Measurements from ENCODE around the gene AHCTF1.

- TF ChIP-seq EZH2 (IDR thresholded peaks at IDR 0.05; ENCODE audit: insufficient read depth, poor library complexity, severe bottlenecking) (no peak), EZH2phosphoT487 (IDR thresholded peaks at IDR 0.05; ENCODE audit: insufficient read depth, low read depth) (no peak)
Observed at GRCh38 chr1:246827396-246827795, 104.4 kb downstream of the AHCTF1 start.

Data from GM23248 (cell line).